CD14-positive monocyte (primary cell): ENCODE data around the gene MTHFSD. TPM values are rescaled to one million over a fixed set of nuclear protein-coding genes. Genes with fewer than 3 reads are reported as not detected.
A peak's percentile ranks its signal among the peaks of the same experiment; 100 is the strongest.

Experiments used
- DNase-seq, 3 donors: peaks; one replicate each; pipeline ENCODE4 v3.0.0-alpha.2; 2011 to 2022
- H2AFZ ChIP-seq: 2 replicates; pipeline ENCODE4 v1.6.0; 2012; ENCODE audit warnings: mild to moderate bottlenecking, low read depth, low read length, inconsistent platforms; ENCODE audit not compliant: insufficient read depth, poor library complexity, severe bottlenecking
- H3K27ac ChIP-seq, 2 donors: 1 replicate in 1 of 2; 2 replicates in 1 of 2; pipeline ENCODE4 v1.5.1; 2012 to 2013; ENCODE audit warnings: low read length in 2 of 2, control low read depth in 1 of 2, inconsistent platforms in 1 of 2, low read depth in 1 of 2, mild to moderate bottlenecking in 1 of 2
- H3K27me3 ChIP-seq, 2 donors: one replicate each; pipeline versions ENCODE4 v1.6.0 to v1.6.1; 2011 to 2013; ENCODE audit warnings: low read length in 2 of 2; ENCODE audit not compliant: control insufficient read depth in 2 of 2, insufficient read depth in 2 of 2
- H3K36me3 ChIP-seq, 2 donors: replicated peaks in 1 of 2; 1 replicate in 1 of 2; 2 replicates in 1 of 2; pipeline versions ENCODE4 v1.5.1 to v1.6.1; 2012 to 2013; ENCODE audit warnings: low read length in 2 of 2, control low read depth in 1 of 2, inconsistent platforms in 1 of 2, mild to moderate bottlenecking in 1 of 2; ENCODE audit not compliant: insufficient read depth in 2 of 2, control insufficient read depth in 1 of 2
- H3K4me1 ChIP-seq, 2 donors: 1 replicate in 1 of 2; 2 replicates in 1 of 2; pipeline versions ENCODE4 v1.5.1 to v1.6.1; 2012 to 2013; ENCODE audit warnings: low read length in 2 of 2, control low read depth in 1 of 2, inconsistent platforms in 1 of 2, mild to moderate bottlenecking in 1 of 2, moderate library complexity in 1 of 2; ENCODE audit not compliant: insufficient read depth in 2 of 2, control insufficient read depth in 1 of 2
- H3K4me2 ChIP-seq: replicated peaks from 2 replicates; pipeline ENCODE3; 2012; ENCODE audit warnings: low read length, moderate library complexity, mild to moderate bottlenecking; ENCODE audit not compliant: poor library complexity, severe bottlenecking; ENCODE audit errors: extremely low read depth
- H3K4me3 ChIP-seq, 3 experiments: fragments of 200-600 bp in 1 of 3; sonication (generic) in 1 of 3; replicated peaks in 1 of 3; 1 replicate in 2 of 3; 2 replicates in 1 of 3; pipeline ENCODE4 v1.5.1; 2011 to 2013; ENCODE audit warnings: low read length in 3 of 3, mild to moderate bottlenecking in 3 of 3, control low read depth in 2 of 3, low read depth in 2 of 3, inconsistent platforms in 1 of 3, moderate library complexity in 1 of 3
- H3K79me2 ChIP-seq: 2 replicates; pipeline ENCODE4 v1.6.0; 2012; ENCODE audit warnings: mild to moderate bottlenecking, control low read depth, inconsistent platforms, low read length, moderate library complexity; ENCODE audit not compliant: insufficient read depth
- H3K9ac ChIP-seq: 2 replicates; pipeline ENCODE4 v1.6.0; 2017; ENCODE audit warnings: low read length, mild to moderate bottlenecking; ENCODE audit not compliant: insufficient read depth, poor library complexity, severe bottlenecking
- H3K9me3 ChIP-seq, 2 donors: replicated peaks in 1 of 2; 1 replicate in 1 of 2; 2 replicates in 1 of 2; pipeline versions ENCODE4 v1.5.1 to v1.6.1; 2012 to 2013; ENCODE audit warnings: low read length in 2 of 2, control low read depth in 1 of 2; ENCODE audit not compliant: control insufficient read depth in 1 of 2, insufficient read depth in 1 of 2
- H4K20me1 ChIP-seq: 2 replicates; pipeline ENCODE4 v1.6.0; 2012; ENCODE audit warnings: mild to moderate bottlenecking, low read length, control low read depth, moderate library complexity; ENCODE audit not compliant: insufficient read depth
- H3K27ac Mint-ChIP-seq, 7 donors: one replicate each; pipeline ENCODE4 v1.8.0; 2020; ENCODE audit warnings: mild to moderate bottlenecking in 7 of 7, mixed read lengths in 7 of 7, moderate library complexity in 6 of 7, inconsistent platforms in 2 of 7
- H3K27me3 Mint-ChIP-seq, 3 donors: one replicate each; pipeline ENCODE4 v1.8.0; 2021 to 2022; ENCODE audit warnings: low read depth in 3 of 3, mild to moderate bottlenecking in 3 of 3, mixed read lengths in 3 of 3, moderate library complexity in 3 of 3, inconsistent platforms in 1 of 3
- H3K36me3 Mint-ChIP-seq, 2 donors: one replicate each; pipeline ENCODE4 v1.8.0; 2020; ENCODE audit warnings: mixed read lengths in 2 of 2, inconsistent platforms in 1 of 2, mild to moderate bottlenecking in 1 of 2
- H3K4me1 Mint-ChIP-seq: one replicate; pipeline ENCODE4 v1.8.0; 2020; ENCODE audit warnings: mild to moderate bottlenecking, mixed read lengths
- H3K4me3 Mint-ChIP-seq, 2 donors: one replicate each; pipeline ENCODE4 v1.8.0; 2020; ENCODE audit warnings: mild to moderate bottlenecking in 2 of 2, mixed read lengths in 2 of 2, moderate library complexity in 1 of 2
- H3K9me3 Mint-ChIP-seq, 7 donors: one replicate each; pipeline ENCODE4 v1.8.0; 2020 to 2022; ENCODE audit warnings: mixed read lengths in 7 of 7, mild to moderate bottlenecking in 6 of 7, moderate library complexity in 6 of 7, inconsistent platforms in 2 of 7
- WGBS: methylation state at CpG from one replicate; pipeline ENCODE4 v1.1.5; 2013; ENCODE audit warnings: missing lambda C conversion rate; ENCODE audit not compliant: insufficient coverage; 5-methylcytosine and 5-hydroxymethylcytosine counted together
- intact Hi-C, 2 donors: fragments of 100-400 bp; cut with micrococcal nuclease; formaldehyde crosslinking; loops; one replicate each; pipeline versions ENCODE4 v1.15.0 to v1.15.1; 2023
- polyA plus RNA-seq, 3 donors: library from polyadenylated mRNA; depleted of rRNA in 1 of 3; unstranded in 2 of 3; stranded (reverse) in 1 of 3; fragments of 300-500 nt in 2 of 3; fragments of >200 nt in 1 of 3; fragmentation: Illumina TruSeq in 2 of 3; gene quantifications; 1 replicate in 2 of 3; 2 replicates in 1 of 3; pipeline ENCODE4 v1.2.3, GENCODE V29; 2012 to 2021
- TF ChIP-seq, protein P1 (sequence below): fragments of 200-600 bp; IDR thresholded peaks from one replicate; pipeline ENCODE4 v1.8.0; 2022; ENCODE audit warnings: antibody characterized with exemption, mild to moderate bottlenecking

The MTHFSD gene
- polyA plus RNA-seq, 3 donors: 7.2 to 14.1 (median 11.7) TPM

DNA sequence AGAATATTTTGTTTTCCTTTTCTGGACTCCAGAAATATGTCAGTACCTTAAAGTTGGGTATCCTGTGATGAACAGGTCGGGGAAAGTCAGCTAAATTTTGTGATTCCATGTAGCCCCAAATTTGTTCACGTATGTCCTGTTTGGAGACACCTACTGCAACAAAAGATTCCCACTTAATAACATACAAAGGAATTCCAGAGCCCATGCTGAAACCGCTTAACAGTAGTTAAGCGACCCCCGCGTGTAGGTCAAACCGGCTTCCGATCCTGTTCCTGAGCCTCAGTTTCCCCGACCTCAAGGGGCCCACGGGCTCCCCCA, 477 bp downstream of the MTHFSD start:
- intact Hi-C loops: no loop called here
- no peak for DNase-seq
- WGBS: 4% methylated on average over 9 of the region's 10 CpGs
- Mint-ChIP-seq H3K27me3 (peaks cover 3 to 15% (median 13%) of the 10 kb centered on the region in 3 donors), H3K4me1 (peaks cover 15% of the 10 kb centered on the region), H3K36me3 (peaks cover 21 to 23% of the 10 kb centered on the region in 2 donors), H3K4me3 (peak overlapping the region; percentile 85 to 90), H3K27ac (peak overlapping the region; percentile 95 to 98 (median 97)), H3K9me3 (peaks cover 0 to 5% (median 0%) of the 10 kb centered on the region in 7 donors)
- peak overlapping the region; percentile 60 to 88 (median 87) for H3K4me3 ChIP-seq
- no peaks in the 10 kb centered on the region for H3K9me3 ChIP-seq
- peaks cover 13 to 17% of the 10 kb centered on the region in 2 donors for H3K4me1 ChIP-seq
- H3K9ac ChIP-seq: peak overlapping the region; percentile 99
- H3K36me3 ChIP-seq: peaks cover 11 to 28% of the 10 kb centered on the region in 2 donors
- no peaks in the 10 kb centered on the region for H4K20me1 ChIP-seq
- peak overlapping the region; percentile 95 for H2AFZ ChIP-seq
- H3K27me3 ChIP-seq: peaks cover 0 to 3% of the 10 kb centered on the region in 2 donors
- peaks cover 11% of the 10 kb centered on the region for H3K79me2 ChIP-seq
- H3K4me2 ChIP-seq: peak overlapping the region; percentile 78
- TF ChIP-seq, protein P1, sequence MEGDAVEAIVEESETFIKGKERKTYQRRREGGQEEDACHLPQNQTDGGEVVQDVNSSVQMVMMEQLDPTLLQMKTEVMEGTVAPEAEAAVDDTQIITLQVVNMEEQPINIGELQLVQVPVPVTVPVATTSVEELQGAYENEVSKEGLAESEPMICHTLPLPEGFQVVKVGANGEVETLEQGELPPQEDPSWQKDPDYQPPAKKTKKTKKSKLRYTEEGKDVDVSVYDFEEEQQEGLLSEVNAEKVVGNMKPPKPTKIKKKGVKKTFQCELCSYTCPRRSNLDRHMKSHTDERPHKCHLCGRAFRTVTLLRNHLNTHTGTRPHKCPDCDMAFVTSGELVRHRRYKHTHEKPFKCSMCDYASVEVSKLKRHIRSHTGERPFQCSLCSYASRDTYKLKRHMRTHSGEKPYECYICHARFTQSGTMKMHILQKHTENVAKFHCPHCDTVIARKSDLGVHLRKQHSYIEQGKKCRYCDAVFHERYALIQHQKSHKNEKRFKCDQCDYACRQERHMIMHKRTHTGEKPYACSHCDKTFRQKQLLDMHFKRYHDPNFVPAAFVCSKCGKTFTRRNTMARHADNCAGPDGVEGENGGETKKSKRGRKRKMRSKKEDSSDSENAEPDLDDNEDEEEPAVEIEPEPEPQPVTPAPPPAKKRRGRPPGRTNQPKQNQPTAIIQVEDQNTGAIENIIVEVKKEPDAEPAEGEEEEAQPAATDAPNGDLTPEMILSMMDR: no peak
- H3K27ac ChIP-seq: peak overlapping the region; percentile 70 to 98

- no peak overlapping the region for H3K9ac ChIP-seq
- peaks cover 3 to 11% (median 11%) of the 10 kb centered on the region in 3 donors for H3K27me3 Mint-ChIP-seq
- no peak overlapping the region for H3K27ac ChIP-seq
- DNase-seq: no peak
- H2AFZ ChIP-seq: no peak overlapping the region
- peaks cover 0 to 5% (median 0%) of the 10 kb centered on the region in 7 donors for H3K9me3 Mint-ChIP-seq
- peaks cover 11% of the 10 kb centered on the region for H3K79me2 ChIP-seq
- no peaks in the 10 kb centered on the region for H3K9me3 ChIP-seq
- no peak overlapping the region for H3K4me3 Mint-ChIP-seq
- TF ChIP-seq, protein P1: no peak
- H3K4me1 Mint-ChIP-seq: peaks cover 15% of the 10 kb centered on the region
- intact Hi-C loops: no loop called here
- 98% methylated on average over 21 of the region's 22 CpGs for WGBS
- peaks cover 15 to 40% of the 10 kb centered on the region in 2 donors for H3K36me3 ChIP-seq
- H3K4me2 ChIP-seq: no peak overlapping the region
- H3K27ac Mint-ChIP-seq: no peak overlapping the region
- no peaks in the 10 kb centered on the region for H4K20me1 ChIP-seq
- H3K36me3 Mint-ChIP-seq: peaks cover 26 to 27% of the 10 kb centered on the region in 2 donors
- peaks cover 0 to 3% of the 10 kb centered on the region in 2 donors for H3K27me3 ChIP-seq
- H3K4me3 ChIP-seq: no peak overlapping the region
- H3K4me1 ChIP-seq: peaks cover 13 to 17% of the 10 kb centered on the region in 2 donors
Measured at GRCh38 chr16:86553356-86553755, 1.7 kb downstream of the MTHFSD start.
